IMR-90 (cell line): Measurements from ENCODE around the gene CHRM1. TPM values are rescaled to one million over a fixed set of nuclear protein-coding genes. Genes with fewer than 3 reads are reported as not detected.

Experiments
- ATAC-seq: fragments of 200-7000 bp; cut with Tn5 transposase; 2 replicates; pipeline ENCODE4 v1.9.1; 2020; ENCODE audit warnings: low read depth, mild to moderate bottlenecking, moderate library complexity
- BruUV-seq: library from RNA; stranded (reverse); fragments of 400-500 nt; replicated peaks from 2 replicates; lab custom pipeline; 2021; lab: Mats Ljungman, UMichigan
- CTCF ChIA-PET: fragments of 300-600 bp; formaldehyde crosslinking; extraction: SDS; loops from one replicate; lab custom pipeline; 2021; ENCODE audit warnings: antibody characterized with exemption; lab: Yijun Ruan, JAX
- POLR2A ChIA-PET: fragments of 300-600 bp; sonication (Branson Sonifier 250); formaldehyde crosslinking; loops from one replicate; lab custom pipeline; 2022; ENCODE audit warnings: antibody characterized with exemption; ENCODE audit not compliant: unreplicated experiment; lab: Charles Lee
- DNase-seq: peaks from one replicate; pipeline ENCODE4 v3.0.0; 2013
- H2AFZ ChIP-seq: replicated peaks from 2 replicates; pipeline ENCODE3; 2013; ENCODE audit warnings: low read length, mild to moderate bottlenecking; ENCODE audit not compliant: poor library complexity
- H2AK5ac ChIP-seq: 2 replicates; pipeline ENCODE4 v1.6.1; 2013; ENCODE audit warnings: low read depth, low read length, inconsistent platforms
- H2AK9ac ChIP-seq: replicated peaks from 2 replicates; pipeline ENCODE3; 2013; ENCODE audit warnings: mild to moderate bottlenecking, low read depth, low read length, moderate library complexity; ENCODE audit not compliant: poor library complexity
- H2BK120ac ChIP-seq: 2 replicates; pipeline ENCODE4 v1.6.1; 2013; ENCODE audit warnings: low read depth, low read length, inconsistent platforms
- H2BK15ac ChIP-seq: 3 replicates; pipeline ENCODE4 v1.6.1; 2013; ENCODE audit warnings: low read depth, low read length, inconsistent platforms
- H2BK20ac ChIP-seq: 2 replicates; pipeline ENCODE4 v1.6.1; 2013; ENCODE audit warnings: low read depth, mild to moderate bottlenecking, inconsistent platforms, low read length, moderate library complexity
- H2BK5ac ChIP-seq: 2 replicates; pipeline ENCODE4 v1.6.1; 2013; ENCODE audit warnings: mild to moderate bottlenecking, low read depth, low read length, inconsistent platforms; ENCODE audit not compliant: poor library complexity, severe bottlenecking
- H3K14ac ChIP-seq: replicated peaks from 2 replicates; pipeline ENCODE4 v1.6.1; 2013; ENCODE audit warnings: low read depth, low read length, inconsistent platforms
- H3K18ac ChIP-seq: 2 replicates; pipeline ENCODE4 v1.6.1; 2013; ENCODE audit warnings: low read depth, low read length, control low read depth
- H3K23ac ChIP-seq: 2 replicates; pipeline ENCODE4 v1.6.1; 2013; ENCODE audit warnings: low read depth, low read length, inconsistent platforms
- H3K27ac ChIP-seq: 2 replicates; pipeline ENCODE4 v1.5.1; 2013; ENCODE audit warnings: mild to moderate bottlenecking, control low read depth, low read length; ENCODE audit not compliant: insufficient read depth
- H3K27me3 ChIP-seq: 2 replicates; pipeline ENCODE4 v1.6.1; 2013; ENCODE audit warnings: low read length; ENCODE audit not compliant: control insufficient read depth, insufficient read depth
- H3K36me3 ChIP-seq: 2 replicates; pipeline ENCODE4 v1.6.1; 2013; ENCODE audit warnings: low read length, mixed read lengths; ENCODE audit not compliant: control insufficient read depth, insufficient read depth
- H3K4ac ChIP-seq: 2 replicates; pipeline ENCODE4 v1.6.1; 2013; ENCODE audit warnings: low read depth, low read length, inconsistent platforms
- H3K4me1 ChIP-seq: 2 replicates; pipeline ENCODE4 v1.6.1; 2013; ENCODE audit warnings: low read length, mixed read lengths; ENCODE audit not compliant: control insufficient read depth, insufficient read depth
- H3K4me2 ChIP-seq: 2 replicates; pipeline ENCODE4 v1.6.1; 2013; ENCODE audit warnings: low read depth, mild to moderate bottlenecking, control low read depth, low read length, moderate library complexity
- H3K4me3 ChIP-seq: 2 replicates; pipeline ENCODE4 v1.5.1; 2013; ENCODE audit warnings: low read depth, mild to moderate bottlenecking, control low read depth, low read length, moderate library complexity; ENCODE audit not compliant: insufficient read depth
- H3K56ac ChIP-seq: 2 replicates; pipeline ENCODE4 v1.6.1; 2013; ENCODE audit warnings: low read length, inconsistent platforms; ENCODE audit not compliant: insufficient read depth; ENCODE audit errors: extremely low read depth
- H3K79me1 ChIP-seq, 2 experiments: 2 replicates each; pipeline ENCODE4 v1.6.1; 2013; ENCODE audit warnings: low read length in 2 of 2, inconsistent platforms in 1 of 2, low read depth in 1 of 2
- H3K9ac ChIP-seq: 2 replicates; pipeline ENCODE4 v1.6.1; 2013; ENCODE audit warnings: low read depth, low read length, control low read depth
- H3K9me1 ChIP-seq: 2 replicates; pipeline ENCODE4 v1.6.1; 2013; ENCODE audit warnings: low read length, inconsistent platforms; ENCODE audit not compliant: insufficient read depth
- H3K9me3 ChIP-seq: 2 replicates; pipeline ENCODE4 v1.6.1; 2013; ENCODE audit warnings: low read length; ENCODE audit not compliant: control insufficient read depth, insufficient read depth
- H4K20me1 ChIP-seq: 2 replicates; pipeline ENCODE4 v1.6.1; 2013; ENCODE audit warnings: low read length, inconsistent platforms; ENCODE audit not compliant: insufficient read depth
- H4K5ac ChIP-seq: 2 replicates; pipeline ENCODE4 v1.6.1; 2013; ENCODE audit warnings: mild to moderate bottlenecking, low read depth, low read length, control low read depth
- H4K8ac ChIP-seq, 2 experiments: 2 replicates each; pipeline ENCODE4 v1.6.1; 2013; ENCODE audit warnings: low read depth in 2 of 2, low read length in 2 of 2, control low read depth in 1 of 2, inconsistent platforms in 1 of 2
- H4K91ac ChIP-seq: 2 replicates; pipeline ENCODE4 v1.6.1; 2013; ENCODE audit warnings: low read depth, low read length, inconsistent platforms; ENCODE audit not compliant: insufficient read depth
- BHLHE40 ChIP-seq: fragments of 150-350 bp; IDR thresholded peaks from 2 replicates; pipeline ENCODE4 v1.6.1; 2016; ENCODE audit warnings: mild to moderate bottlenecking, low read depth, low read length
- CEBPB ChIP-seq: IDR thresholded peaks from 2 replicates; pipeline ENCODE4 v1.6.1; 2012; ENCODE audit warnings: low read depth, low read length, improper control_type of control experiment
- CHD1 ChIP-seq: IDR thresholded peaks from 2 replicates; pipeline ENCODE4 v1.6.1; 2012; ENCODE audit warnings: low read depth, low read length, improper control_type of control experiment
- CTCF ChIP-seq: conservative IDR thresholded peaks from 2 replicates; pipeline ENCODE4 v1.5.1; 2012; ENCODE audit warnings: mild to moderate bottlenecking, low read depth, low read length, improper control_type of control experiment
- ELK1 ChIP-seq: fragments of 150-350 bp; IDR thresholded peaks from 2 replicates; pipeline ENCODE4 v1.6.1; 2016; ENCODE audit warnings: low read depth, mild to moderate bottlenecking, low read length, moderate library complexity, borderline replicate concordance
- FOS ChIP-seq: fragments of 150-350 bp; IDR thresholded peaks from 2 replicates; pipeline ENCODE4 v1.6.1; 2016; ENCODE audit warnings: low read depth, low read length
- MAFK ChIP-seq: IDR thresholded peaks from 2 replicates; pipeline ENCODE4 v1.6.1; 2012; ENCODE audit warnings: low read depth, low read length, improper control_type of control experiment
- MAZ ChIP-seq: IDR thresholded peaks from 2 replicates; pipeline ENCODE4 v1.6.1; 2012; ENCODE audit warnings: low read depth, mild to moderate bottlenecking, low read length, improper control_type of control experiment, moderate library complexity, borderline replicate concordance
- MXI1 ChIP-seq: IDR thresholded peaks from 2 replicates; pipeline ENCODE4 v1.6.1; 2012; ENCODE audit warnings: low read depth, mild to moderate bottlenecking, low read length, moderate library complexity, borderline replicate concordance
- NFE2L2 ChIP-seq: fragments of 150-350 bp; IDR thresholded peaks from 2 replicates; pipeline ENCODE4 v1.6.1; 2016; ENCODE audit warnings: low read depth, mild to moderate bottlenecking, low read length
- POLR2A ChIP-seq: IDR thresholded peaks from 2 replicates; pipeline ENCODE4 v1.6.1; 2012; ENCODE audit warnings: mild to moderate bottlenecking, low read depth, low read length
- RAD21 ChIP-seq: IDR thresholded peaks from 2 replicates; pipeline ENCODE4 v1.6.1; 2012; ENCODE audit warnings: low read length, improper control_type of control experiment
- RCOR1 ChIP-seq: IDR thresholded peaks from 2 replicates; pipeline ENCODE4 v1.6.1; 2012; ENCODE audit warnings: mild to moderate bottlenecking, low read length, improper control_type of control experiment; ENCODE audit not compliant: insufficient replicate concordance
- RFX5 ChIP-seq: IDR thresholded peaks from 2 replicates; pipeline ENCODE4 v1.8.0; 2012; ENCODE audit warnings: low read depth, mild to moderate bottlenecking, low read length, moderate library complexity
- SMC3 ChIP-seq: fragments of 150-350 bp; IDR thresholded peaks from 2 replicates; pipeline ENCODE4 v1.6.1; 2016; ENCODE audit warnings: low read depth, mild to moderate bottlenecking, antibody characterized with exemption, low read length, moderate library complexity
- WGBS, 2 experiments: methylation state at CpG; one replicate each; pipeline versions ENCODE4 v1.1.5 to v1.1.7; 2013; ENCODE audit warnings: missing lambda C conversion rate in 2 of 2; ENCODE audit not compliant: insufficient read length in 1 of 2; ENCODE audit errors: extremely low coverage in 2 of 2; 5-methylcytosine and 5-hydroxymethylcytosine counted together
- dilution Hi-C: fragments of 300-500 bp; cut with HindIII; formaldehyde crosslinking; loops from one replicate; pipeline ENCODE4 v1.14.3; 2018; ENCODE audit warnings: low sequenced_read_pairs; ENCODE audit not compliant: unreplicated experiment
- in situ Hi-C: fragments of 300-500 bp; cut with MboI; formaldehyde crosslinking; loops from 3 replicates; pipeline ENCODE4 v1.14.3; 2019; ENCODE audit warnings: low sequenced_read_pairs, inconsistent platforms, mixed read lengths
- intact Hi-C: fragments of 100-400 bp; cut with micrococcal nuclease; formaldehyde crosslinking; loops from 2 replicates; pipeline ENCODE4 v1.10.0; 2022
- polyA plus RNA-seq, 3 experiments: library from polyadenylated mRNA; depleted of rRNA; stranded (reverse); fragments of >200 nt; gene quantifications; 2 replicates each; pipeline ENCODE4 v1.2.3, GENCODE V29; 2012; ENCODE audit warnings: low replicate concordance in 1 of 3
- total RNA-seq: library from RNA; depleted of rRNA; stranded (reverse); fragments of >200 nt; gene quantifications from 2 replicates; pipeline ENCODE4 v1.2.3, GENCODE V29; 2012
- TF ChIP-seq, protein P1 (sequence below): fragments of 150-350 bp; IDR thresholded peaks from 2 replicates; pipeline ENCODE4 v1.6.1; 2017; ENCODE audit warnings: mild to moderate bottlenecking, antibody characterized with exemption, low read length, low read depth

Gene CHRM1
- total and polyA plus RNA-seq, 2 of the 4 experiments (the other 2 are of a cell fraction): not detected

GRCh38 chr11:62962391-62962790 lies 41.2 kb upstream of the CHRM1 start:
- Histone ChIP-seq H3K9me1 (no peaks in the 10 kb centered on the region), H2BK120ac (no peak overlapping the region), H4K91ac (no peak overlapping the region), H2AFZ (no peak overlapping the region), H4K20me1 (no peaks in the 10 kb centered on the region), H3K4me1 (peaks cover 2% of the 10 kb centered on the region; the same call in 1 of the 2 replicates), H3K56ac (no peak overlapping the region), H4K8ac (no peak overlapping the region), H2BK5ac (no peak overlapping the region), H3K36me3 (no peaks in the 10 kb centered on the region), H3K9ac (no peak overlapping the region), H3K79me1 (no peaks in the 10 kb centered on the region), H3K4me3 (no peak overlapping the region), H2BK20ac (no peak overlapping the region), H3K18ac (no peak overlapping the region), H2AK5ac (no peak overlapping the region), H3K27me3 (no peaks in the 10 kb centered on the region; the same call in 1 of the 2 replicates), H2AK9ac (no peak overlapping the region), H3K9me3 (no peaks in the 10 kb centered on the region), H3K27ac (no peak overlapping the region), H2BK15ac (no peak overlapping the region), H3K4ac (no peak overlapping the region), H3K4me2 (no peak overlapping the region), H3K14ac (no peak overlapping the region), H3K23ac (no peak overlapping the region), H4K5ac (no peak overlapping the region)
- in situ Hi-C loops (no loop called here), dilution Hi-C loops (no loop called here), intact Hi-C loops (no loop called here)
- no peak for ATAC-seq
- TF ChIP-seq POLR2A: no peak
- no peak for TF ChIP-seq BHLHE40
- TF ChIP-seq RCOR1: no peak
- TF ChIP-seq SMC3: no peak
- TF ChIP-seq MAZ: no peak
- no peak for TF ChIP-seq RAD21
- TF ChIP-seq RFX5: no peak
- TF ChIP-seq MXI1: no peak
- no peak for TF ChIP-seq MAFK
- TF ChIP-seq ELK1: no peak
- no peak for TF ChIP-seq CEBPB
- no peak for TF ChIP-seq NFE2L2
- TF ChIP-seq, protein P1, sequence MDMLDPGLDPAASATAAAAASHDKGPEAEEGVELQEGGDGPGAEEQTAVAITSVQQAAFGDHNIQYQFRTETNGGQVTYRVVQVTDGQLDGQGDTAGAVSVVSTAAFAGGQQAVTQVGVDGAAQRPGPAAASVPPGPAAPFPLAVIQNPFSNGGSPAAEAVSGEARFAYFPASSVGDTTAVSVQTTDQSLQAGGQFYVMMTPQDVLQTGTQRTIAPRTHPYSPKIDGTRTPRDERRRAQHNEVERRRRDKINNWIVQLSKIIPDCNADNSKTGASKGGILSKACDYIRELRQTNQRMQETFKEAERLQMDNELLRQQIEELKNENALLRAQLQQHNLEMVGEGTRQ: no peak
- TF ChIP-seq CTCF: no peak
- TF ChIP-seq FOS: no peak
- TF ChIP-seq CHD1: no peak
- no TSS peak for BruUV-seq
- ChIA-PET POLR2A (interaction anchor here (0.6 kb wide), 1 partner anchor 15 kb away, joined by 3 read pairs; no protein-coding TSS in a partner anchor), CTCF (no interaction called here)
- no peak for DNase-seq
- WGBS, 2 experiments: 17% methylated on average over 1 of the region's 3 CpGs; no CpG with 5 or more reads in 1 of the 2 experiments
